ENCODE data around the gene MAPKAPK3.

Gene MAPKAPK3

DNA sequence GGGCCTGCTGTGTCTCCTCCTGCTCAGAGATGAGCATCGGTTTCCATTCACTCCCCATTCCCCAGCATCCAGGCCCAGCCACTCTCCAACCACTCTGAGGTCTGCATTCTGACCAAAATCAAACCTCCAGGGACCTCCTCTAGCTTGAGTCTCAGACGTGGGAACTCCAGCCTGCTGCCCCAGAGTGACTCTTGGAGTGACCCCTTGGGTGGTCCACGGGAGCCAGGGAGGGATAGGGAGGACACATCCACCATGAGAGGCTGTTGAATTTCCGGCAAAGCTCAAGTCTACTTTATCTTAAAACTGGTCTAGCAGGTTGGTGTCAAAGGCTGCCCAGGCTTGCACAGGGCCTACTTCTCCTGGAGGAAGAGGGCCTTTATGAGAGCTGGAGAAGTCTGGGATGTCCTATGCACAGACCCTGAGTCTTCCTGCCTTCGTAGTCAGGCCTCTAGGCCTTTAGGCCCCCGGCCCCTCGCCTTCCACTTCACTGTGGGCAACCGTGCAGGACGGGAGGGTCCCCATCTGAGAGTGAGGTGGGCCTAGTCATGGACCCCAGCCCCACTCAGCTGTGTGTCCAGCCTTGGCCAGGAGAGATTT is 14.3 kb upstream of the MAPKAPK3 start:
- Histone ChIP-seq H3K9me3 (ENCODE audit: control insufficient read depth, low read length) (no peaks in the 10 kb centered on the region), H3K27ac (ENCODE audit: low read depth, low read length, severe bottlenecking) (no peak overlapping the region), H3K4me3 (ENCODE audit: extremely low read depth, insufficient read depth, low read length, poor library complexity, severe bottlenecking) (no peak overlapping the region), H3K4me1 (ENCODE audit: control insufficient read depth, insufficient read depth, low read length, poor library complexity, severe bottlenecking) (peaks cover 8% of the 10 kb centered on the region), H3K36me3 (ENCODE audit: control insufficient read depth, insufficient read depth, low read length) (no peaks in the 10 kb centered on the region)
- 90 to 92% methylated on average over 8 to 9 of the region's 9 CpGs for WGBS, 2 experiments (ENCODE audit: insufficient coverage in 2 of 2)

- peaks cover 8% of the 10 kb centered on the region for H3K4me1 ChIP-seq (ENCODE audit: control insufficient read depth, insufficient read depth, low read length, poor library complexity, severe bottlenecking)
- H3K36me3 ChIP-seq (ENCODE audit: control insufficient read depth, insufficient read depth, low read length), result peaks cover 3% of the 10 kb centered on the region
- no peak overlapping the region for H3K27ac ChIP-seq (ENCODE audit: low read depth, low read length, severe bottlenecking)
- WGBS, 2 experiments (ENCODE audit: insufficient coverage in 2 of 2), result 69 to 80% methylated on average over 2 to 3 of the region's 4 CpGs
- no peaks in the 10 kb centered on the region for H3K9me3 ChIP-seq (ENCODE audit: control insufficient read depth, low read length)
- no peak overlapping the region for H3K4me3 ChIP-seq (ENCODE audit: extremely low read depth, insufficient read depth, low read length, poor library complexity, severe bottlenecking)
Measured at GRCh38 chr3:50603261-50604109, 13.5 kb upstream of the MAPKAPK3 start.

- Histone ChIP-seq H3K27ac (ENCODE audit: low read depth, low read length, severe bottlenecking) (no peak overlapping the region), H3K4me3 (ENCODE audit: extremely low read depth, insufficient read depth, low read length, poor library complexity, severe bottlenecking) (no peak overlapping the region), H3K4me1 (ENCODE audit: control insufficient read depth, insufficient read depth, low read length, poor library complexity, severe bottlenecking) (peaks cover 8% of the 10 kb centered on the region), H3K9me3 (ENCODE audit: control insufficient read depth, low read length) (no peaks in the 10 kb centered on the region), H3K36me3 (ENCODE audit: control insufficient read depth, insufficient read depth, low read length) (peaks cover 3% of the 10 kb centered on the region)
- 91 to 92% methylated on average over 5 of the region's 5 CpGs for WGBS, 2 experiments (ENCODE audit: insufficient coverage in 2 of 2)
Measured at GRCh38 chr3:50604110-50604621, 12.8 kb upstream of the MAPKAPK3 start.

- Histone ChIP-seq H3K27ac (ENCODE audit: low read depth, low read length, severe bottlenecking) (no peak overlapping the region), H3K4me1 (ENCODE audit: control insufficient read depth, insufficient read depth, low read length, poor library complexity, severe bottlenecking) (peaks cover 8% of the 10 kb centered on the region), H3K36me3 (ENCODE audit: control insufficient read depth, insufficient read depth, low read length) (peaks cover 3% of the 10 kb centered on the region), H3K9me3 (ENCODE audit: control insufficient read depth, low read length) (no peaks in the 10 kb centered on the region), H3K4me3 (ENCODE audit: extremely low read depth, insufficient read depth, low read length, poor library complexity, severe bottlenecking) (no peak overlapping the region)
- WGBS, 2 experiments (ENCODE audit: insufficient coverage in 2 of 2), result 86 to 92% methylated on average over 13 to 14 of the region's 14 CpGs
Measured at GRCh38 chr3:50604628-50605588, 12.0 kb upstream of the MAPKAPK3 start.

GRCh38 chr3:50605901-50606326 is 11.0 kb upstream of the MAPKAPK3 start:
- H3K27ac ChIP-seq (ENCODE audit: low read depth, low read length, severe bottlenecking), result no peak overlapping the region
- no peak overlapping the region for H3K4me3 ChIP-seq (ENCODE audit: extremely low read depth, insufficient read depth, low read length, poor library complexity, severe bottlenecking)
- 71 to 98% methylated on average over 1 to 5 of the region's 5 CpGs for WGBS, 2 experiments (ENCODE audit: insufficient coverage in 2 of 2)
- no peaks in the 10 kb centered on the region for H3K9me3 ChIP-seq (ENCODE audit: control insufficient read depth, low read length)
- peaks cover 3% of the 10 kb centered on the region for H3K36me3 ChIP-seq (ENCODE audit: control insufficient read depth, insufficient read depth, low read length)
- peaks cover 9% of the 10 kb centered on the region for H3K4me1 ChIP-seq (ENCODE audit: control insufficient read depth, insufficient read depth, low read length, poor library complexity, severe bottlenecking)

- Histone ChIP-seq H3K9me3 (ENCODE audit: control insufficient read depth, low read length) (no peaks in the 10 kb centered on the region), H3K4me1 (ENCODE audit: control insufficient read depth, insufficient read depth, low read length, poor library complexity, severe bottlenecking) (peaks cover 9% of the 10 kb centered on the region), H3K4me3 (ENCODE audit: extremely low read depth, insufficient read depth, low read length, poor library complexity, severe bottlenecking) (no peak overlapping the region), H3K36me3 (ENCODE audit: control insufficient read depth, insufficient read depth, low read length) (peaks cover 3% of the 10 kb centered on the region), H3K27ac (ENCODE audit: low read depth, low read length, severe bottlenecking) (no peak overlapping the region)
- WGBS, 2 experiments (ENCODE audit: insufficient coverage in 2 of 2), result 68 to 74% methylated on average over 3 to 4 of the region's 6 CpGs
Measured at GRCh38 chr3:50606596-50606995, 10.4 kb upstream of the MAPKAPK3 start.

- 94 to 96% methylated on average over 28 of the region's 29 CpGs for WGBS, 2 experiments (ENCODE audit: insufficient coverage in 2 of 2)
- peaks cover 3% of the 10 kb centered on the region for H3K36me3 ChIP-seq (ENCODE audit: control insufficient read depth, insufficient read depth, low read length)
Measured at GRCh38 chr3:50607271-50608091, 9.5 kb upstream of the MAPKAPK3 start.

DNA sequence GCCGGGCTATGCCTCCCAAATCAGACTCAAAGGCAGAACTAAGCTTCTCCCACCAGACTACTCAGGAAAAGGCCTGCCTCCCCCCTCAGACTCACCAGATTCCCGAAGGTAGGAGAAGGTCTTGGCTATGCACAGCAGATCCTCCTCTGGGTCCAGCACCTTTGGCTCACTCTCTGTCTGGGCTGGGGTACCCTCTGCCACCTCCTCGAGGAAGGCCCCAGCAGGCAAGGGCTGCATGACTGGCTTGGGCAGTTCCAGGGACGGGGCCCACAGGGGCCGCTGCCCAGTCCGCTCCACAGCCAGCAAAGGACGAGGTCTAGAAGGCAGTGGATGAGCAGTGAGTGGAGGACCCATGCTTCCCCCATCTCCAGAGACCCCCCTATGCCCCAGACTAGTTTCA is 8.7 kb upstream of the MAPKAPK3 start:
- H3K36me3 ChIP-seq (ENCODE audit: control insufficient read depth, insufficient read depth, low read length), result peaks cover 3% of the 10 kb centered on the region
- peaks cover 16% of the 10 kb centered on the region for H3K4me1 ChIP-seq (ENCODE audit: control insufficient read depth, insufficient read depth, low read length, poor library complexity, severe bottlenecking)
- no peak overlapping the region for H3K27ac ChIP-seq (ENCODE audit: low read depth, low read length, severe bottlenecking)
- H3K9me3 ChIP-seq (ENCODE audit: control insufficient read depth, low read length), result no peaks in the 10 kb centered on the region
- 90 to 100% methylated on average over 3 to 7 of the region's 7 CpGs for WGBS, 2 experiments (ENCODE audit: insufficient coverage in 2 of 2)
- no peak overlapping the region for H3K4me3 ChIP-seq (ENCODE audit: extremely low read depth, insufficient read depth, low read length, poor library complexity, severe bottlenecking)

More at GRCh38 chr3:50607271-50608091, 9.5 kb upstream of the MAPKAPK3 start:
- Histone ChIP-seq H3K9me3 (ENCODE audit: control insufficient read depth, low read length) (no peaks in the 10 kb centered on the region), H3K4me3 (ENCODE audit: extremely low read depth, insufficient read depth, low read length, poor library complexity, severe bottlenecking) (no peak overlapping the region), H3K4me1 (ENCODE audit: control insufficient read depth, insufficient read depth, low read length, poor library complexity, severe bottlenecking) (peaks cover 10% of the 10 kb centered on the region), H3K27ac (ENCODE audit: low read depth, low read length, severe bottlenecking) (no peak overlapping the region)

DNA sequence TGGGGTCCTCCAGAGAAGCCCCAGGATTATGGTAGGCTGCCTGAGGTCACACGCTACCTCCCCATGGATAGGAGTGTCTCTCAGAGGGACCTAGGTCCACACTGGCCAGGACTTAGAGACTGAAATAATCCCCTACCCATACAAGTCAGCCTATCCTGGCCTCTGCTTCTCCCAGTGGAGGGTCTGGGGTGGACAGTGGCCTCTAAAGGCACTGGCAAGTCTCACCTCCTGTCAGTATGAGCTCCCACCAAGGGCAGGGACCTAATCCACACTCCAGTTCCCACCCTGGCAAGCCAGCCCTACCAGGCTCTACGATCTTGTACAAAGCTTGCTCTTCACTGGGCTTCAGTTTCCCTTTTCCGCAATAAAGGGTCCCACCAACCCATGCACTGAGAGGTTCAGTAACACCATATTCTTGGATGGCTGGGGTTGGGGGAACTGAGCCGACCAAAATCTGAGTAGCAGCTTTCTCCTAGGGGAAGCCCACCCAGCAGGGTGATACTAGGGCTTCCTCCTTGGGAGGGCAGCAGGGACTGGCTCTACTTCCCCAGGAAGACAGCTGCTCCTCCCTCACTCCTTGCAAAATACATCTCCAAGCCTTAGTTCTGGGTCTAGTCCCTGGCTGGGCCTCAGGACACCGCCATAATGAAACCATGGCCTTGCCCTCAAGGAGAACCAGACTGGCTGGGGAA is 7.7 kb upstream of the MAPKAPK3 start:
- no peak overlapping the region for H3K27ac ChIP-seq (ENCODE audit: low read depth, low read length, severe bottlenecking)
- no peaks in the 10 kb centered on the region for H3K9me3 ChIP-seq (ENCODE audit: control insufficient read depth, low read length)
- H3K36me3 ChIP-seq (ENCODE audit: control insufficient read depth, insufficient read depth, low read length), result peaks cover 3% of the 10 kb centered on the region
- WGBS, 2 experiments (ENCODE audit: insufficient coverage in 2 of 2), result 98 to 100% methylated on average over 2 to 5 of the region's 5 CpGs
- H3K4me1 ChIP-seq (ENCODE audit: control insufficient read depth, insufficient read depth, low read length, poor library complexity, severe bottlenecking), result peaks cover 16% of the 10 kb centered on the region
- H3K4me3 ChIP-seq (ENCODE audit: extremely low read depth, insufficient read depth, low read length, poor library complexity, severe bottlenecking), result no peak overlapping the region
